Kidney capillary endothelial cell (primary cell): ENCODE results near the gene LRMDA.

Experiments
- DNase-seq: peaks from one replicate; pipeline ENCODE4 v3.0.0-alpha.2; 2018; ENCODE audit warnings: low spot score

LRMDA gene

GRCh38 chr10:76031099-76031498 lies 599.7 kb downstream of the LRMDA start:
- no peak for DNase-seq

GRCh38 chr10:76031769-76032699 lies 600.6 kb downstream of the LRMDA start:
- no peak for DNase-seq

GRCh38 chr10:76032700-76033039 lies 601.2 kb downstream of the LRMDA start:
- DNase-seq, result no peak

GRCh38 chr10:76033457-76034196 lies 602.2 kb downstream of the LRMDA start:
- no peak for DNase-seq

- DNase-seq, result no peak
Measured at GRCh38 chr10:76034353-76035205, 603.2 kb downstream of the LRMDA start.

GRCh38 chr10:76035206-76036110 lies 604.0 kb downstream of the LRMDA start:
- DNase-seq, result peak; percentile 17

- peak; percentile 87 for DNase-seq
Measured at GRCh38 chr10:76036111-76036940, 604.9 kb downstream of the LRMDA start.

GRCh38 chr10:76036962-76037361 lies 605.5 kb downstream of the LRMDA start:
- no peak for DNase-seq

GRCh38 chr10:76037531-76038155 lies 606.2 kb downstream of the LRMDA start:
- no peak for DNase-seq

GRCh38 chr10:76038696-76039095 lies 607.3 kb downstream of the LRMDA start:
- DNase-seq, result no peak

GRCh38 chr10:76040107-76040829 lies 608.8 kb downstream of the LRMDA start:
- DNase-seq, result no peak

- no peak for DNase-seq
Measured at GRCh38 chr10:76040830-76041220, 609.4 kb downstream of the LRMDA start.

GRCh38 chr10:76041551-76041950 lies 610.1 kb downstream of the LRMDA start:
- no peak for DNase-seq

- DNase-seq, result no peak
Measured at GRCh38 chr10:76043261-76043660, 611.8 kb downstream of the LRMDA start.

- DNase-seq, result no peak
Measured at GRCh38 chr10:76044751-76045150, 613.3 kb downstream of the LRMDA start.

- DNase-seq, result no peak
Measured at GRCh38 chr10:76045174-76045573, 613.8 kb downstream of the LRMDA start.

- DNase-seq, result no peak
Measured at GRCh38 chr10:76047521-76047920, 616.1 kb downstream of the LRMDA start.

GRCh38 chr10:76049581-76050290 lies 618.3 kb downstream of the LRMDA start:
- no peak for DNase-seq

GRCh38 chr10:76050291-76050625 lies 618.8 kb downstream of the LRMDA start:
- no peak for DNase-seq
